Liver (tissue), 3 donors: ENCODE data around the gene COA1.

Source experiments
- ATF3 ChIP-seq: IDR thresholded peaks from 2 replicates; pipeline ENCODE4 v1.6.1; 2016; ENCODE audit warnings: antibody characterized with exemption
- CTCF ChIP-seq: fragments of 150-350 bp; IDR thresholded peaks from 2 replicates; pipeline ENCODE4 v1.5.1; 2017; ENCODE audit warnings: improper control_type of control experiment, low read depth, low read length; ENCODE audit not compliant: missing input control
- FOXA1 ChIP-seq: IDR thresholded peaks from 2 replicates; pipeline ENCODE4 v1.6.1; 2016; ENCODE audit warnings: antibody characterized with exemption
- GABPA ChIP-seq, 2 donors: IDR thresholded peaks in 1 of 2; conservative IDR thresholded peaks in 1 of 2; 2 replicates each; pipeline ENCODE4 v1.6.1; 2016; ENCODE audit warnings: antibody characterized with exemption in 2 of 2, mild to moderate bottlenecking in 1 of 2, moderate library complexity in 1 of 2
- MAX ChIP-seq: IDR thresholded peaks from 2 replicates; pipeline ENCODE4 v1.6.1; 2016; ENCODE audit warnings: antibody characterized with exemption
- REST ChIP-seq: IDR thresholded peaks from 2 replicates; pipeline ENCODE4 v1.6.1; 2016; ENCODE audit warnings: antibody characterized with exemption, mild to moderate bottlenecking
- TAF1 ChIP-seq: conservative IDR thresholded peaks from 2 replicates; pipeline ENCODE4 v1.6.1; 2016; ENCODE audit warnings: antibody characterized with exemption, mild to moderate bottlenecking
- ZBTB33 ChIP-seq: IDR thresholded peaks from 2 replicates; pipeline ENCODE4 v1.6.1; 2016; ENCODE audit warnings: antibody characterized with exemption
- donor health status: healthy.
- donor health status: healthy.

GRCh38 chr7:43752411-43752810 lies 23.1 kb upstream of the COA1 start:
- no peak for TF ChIP-seq CTCF
- no peak for TF ChIP-seq REST
- TF ChIP-seq ZBTB33: no peak
- TF ChIP-seq ATF3: no peak
- no peak for TF ChIP-seq MAX
- no peak for TF ChIP-seq GABPA (IDR thresholded peaks at IDR 0.05 in 1 of 2, conservative IDR thresholded peaks at IDR 0.05 in 1 of 2)
- TF ChIP-seq FOXA1: no peak
- TF ChIP-seq TAF1: no peak
